Peyer's patch (tissue), 4 donors: ENCODE data around the gene CCDC69. TPM values are rescaled to one million over a fixed set of nuclear protein-coding genes. Genes with fewer than 3 reads are reported as not detected.
"Not testable (repeated sequence)": the region's sequence is repeated elsewhere in the genome, so short reads cannot be mapped to it uniquely, and the experiment has no call there.

Experiments
- DNase-seq, 3 donors: peaks; one replicate each; pipeline ENCODE4 v3.0.0-alpha.2; 2017 to 2019
- H3K27ac ChIP-seq, 4 donors: fragments of 200-600 bp; sonication (generic); one replicate each; pipeline ENCODE4 v1.5.1; 2016 to 2019
- H3K27me3 ChIP-seq, 2 donors: fragments of 200-600 bp; sonication (generic); one replicate each; pipeline ENCODE4 v1.5.1; 2019
- H3K36me3 ChIP-seq, 3 donors: fragments of 200-600 bp; sonication (generic); one replicate each; pipeline ENCODE4 v1.5.1; 2016 to 2019
- H3K4me1 ChIP-seq, 4 donors: fragments of 200-600 bp; sonication (generic); one replicate each; pipeline ENCODE4 v1.5.1; 2016 to 2019
- H3K4me3 ChIP-seq, 4 donors: fragments of 200-600 bp; sonication (generic); 1 replicate in 3 of 4; 2 replicates in 1 of 4; pipeline ENCODE4 v1.5.1; 2016 to 2019; ENCODE audit warnings: mild to moderate bottlenecking in 1 of 4
- H3K9me3 ChIP-seq, 4 donors: fragments of 200-600 bp; sonication (generic); one replicate each; pipeline ENCODE4 v1.5.1; 2016 to 2019; ENCODE audit warnings: mild to moderate bottlenecking in 1 of 4
- POLR2A ChIP-seq, 2 donors: fragments of 450-650 bp; IDR thresholded peaks; one replicate each; pipeline ENCODE4 v1.5.1; 2017; ENCODE audit warnings: antibody characterized with exemption in 2 of 2, mild to moderate bottlenecking in 2 of 2, moderate library complexity in 2 of 2
- total RNA-seq, 4 donors: library from RNA; depleted of rRNA; stranded (reverse); fragments of >200 nt; gene quantifications; one replicate each; pipeline ENCODE4 v1.1.0, GENCODE V29; 2016
- TF ChIP-seq, protein P1 (sequence below), 6 experiments: fragments of 450-650 bp in 4 of 6; fragments of 200-600 bp in 2 of 6; sonication (generic) in 1 of 6; IDR thresholded peaks; one replicate each; pipeline ENCODE4 v1.5.1; 2017 to 2019; ENCODE audit warnings: antibody characterized with exemption in 6 of 6, mild to moderate bottlenecking in 3 of 6, moderate library complexity in 1 of 6

Gene CCDC69
- total RNA-seq, 4 donors from 2014 or later = 15.8 to 86.6 (median 33.3) TPM

DNA sequence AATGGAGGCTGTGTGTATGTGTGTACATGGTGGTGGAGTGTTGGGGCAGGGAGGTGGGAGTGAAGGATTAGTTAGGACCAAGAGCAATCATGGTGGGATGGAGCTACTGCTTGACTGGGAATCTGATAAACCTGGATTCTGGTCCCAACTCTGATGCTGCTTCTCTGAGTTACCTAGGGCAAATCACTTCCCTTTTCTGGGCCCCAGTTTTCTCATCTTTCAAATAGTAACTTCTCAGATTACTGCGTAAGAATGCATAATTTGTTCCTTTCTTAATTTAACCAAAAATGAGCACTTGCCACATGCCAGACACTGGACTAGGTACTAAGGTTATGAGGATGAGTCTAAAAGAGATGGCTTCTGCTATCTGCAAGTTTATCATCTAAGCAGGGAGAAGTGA lies 45.5 kb downstream of the CCDC69 start:
- Histone ChIP-seq H3K27me3 (no peaks in the 10 kb centered on the region), H3K4me1 (no peaks in the 10 kb centered on the region), H3K9me3 (no peaks in the 10 kb centered on the region), H3K36me3 (peaks cover 0 to 8% (median 0%) of the 10 kb centered on the region in 3 donors), H3K4me3 (no peak overlapping the region), H3K27ac (no peak overlapping the region)
- no peak for DNase-seq
- TF ChIP-seq, protein P1, sequence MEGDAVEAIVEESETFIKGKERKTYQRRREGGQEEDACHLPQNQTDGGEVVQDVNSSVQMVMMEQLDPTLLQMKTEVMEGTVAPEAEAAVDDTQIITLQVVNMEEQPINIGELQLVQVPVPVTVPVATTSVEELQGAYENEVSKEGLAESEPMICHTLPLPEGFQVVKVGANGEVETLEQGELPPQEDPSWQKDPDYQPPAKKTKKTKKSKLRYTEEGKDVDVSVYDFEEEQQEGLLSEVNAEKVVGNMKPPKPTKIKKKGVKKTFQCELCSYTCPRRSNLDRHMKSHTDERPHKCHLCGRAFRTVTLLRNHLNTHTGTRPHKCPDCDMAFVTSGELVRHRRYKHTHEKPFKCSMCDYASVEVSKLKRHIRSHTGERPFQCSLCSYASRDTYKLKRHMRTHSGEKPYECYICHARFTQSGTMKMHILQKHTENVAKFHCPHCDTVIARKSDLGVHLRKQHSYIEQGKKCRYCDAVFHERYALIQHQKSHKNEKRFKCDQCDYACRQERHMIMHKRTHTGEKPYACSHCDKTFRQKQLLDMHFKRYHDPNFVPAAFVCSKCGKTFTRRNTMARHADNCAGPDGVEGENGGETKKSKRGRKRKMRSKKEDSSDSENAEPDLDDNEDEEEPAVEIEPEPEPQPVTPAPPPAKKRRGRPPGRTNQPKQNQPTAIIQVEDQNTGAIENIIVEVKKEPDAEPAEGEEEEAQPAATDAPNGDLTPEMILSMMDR (IDR thresholded peaks at IDR 0.05) = no peak
- no peak for TF ChIP-seq POLR2A (IDR thresholded peaks at IDR 0.05)

DNA sequence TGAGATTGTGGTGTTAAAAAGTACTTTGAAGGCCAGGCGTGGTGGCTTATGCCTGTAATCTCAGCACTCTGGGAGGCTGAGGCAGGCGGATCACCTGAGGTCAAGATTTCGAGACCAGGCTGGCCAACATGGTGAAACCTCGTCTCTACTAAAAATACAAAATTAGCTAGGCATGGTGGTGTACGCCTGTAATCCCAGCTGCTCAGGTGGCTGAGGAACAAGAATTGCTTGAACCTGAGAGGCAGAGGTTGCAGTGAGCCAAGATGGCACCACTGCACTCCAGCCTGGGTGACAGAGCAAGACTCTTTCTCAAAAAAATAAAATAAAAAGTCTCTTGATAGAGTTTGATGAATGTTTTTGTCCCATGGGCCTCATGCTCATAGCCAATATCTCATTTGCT lies 47.6 kb downstream of the CCDC69 start:
- not testable (repeated sequence) for H3K27me3 ChIP-seq, DNase-seq, H3K36me3 ChIP-seq, H3K27ac ChIP-seq, H3K4me3 ChIP-seq, H3K9me3 ChIP-seq, H3K4me1 ChIP-seq

DNA sequence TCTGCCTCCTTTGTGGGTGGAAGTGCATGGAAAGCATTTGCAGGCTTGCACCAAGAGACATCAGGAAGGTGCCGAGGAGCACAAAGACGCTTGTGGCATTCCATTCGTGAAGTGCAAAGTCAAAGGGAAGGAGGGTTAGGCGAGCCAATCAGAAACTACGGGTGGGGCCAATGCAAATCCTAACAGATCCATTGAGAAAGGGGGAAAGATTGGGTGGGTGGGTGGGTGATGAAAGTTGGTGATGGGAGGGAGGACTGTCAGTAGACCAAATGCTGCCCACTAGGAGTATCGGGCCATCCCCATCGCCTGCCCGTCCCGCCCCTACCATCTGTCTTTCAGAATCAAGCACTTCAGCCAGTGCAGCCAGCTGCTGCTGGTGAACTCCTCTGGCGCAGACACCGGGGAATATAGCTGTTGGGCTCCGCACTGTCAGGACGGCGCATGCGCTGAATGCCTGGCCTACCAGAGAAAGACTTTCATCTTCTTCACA lies 49.2 kb downstream of the CCDC69 start:
- Histone ChIP-seq H3K4me1 (no peaks in the 10 kb centered on the region), H3K27ac (no peak overlapping the region), H3K36me3 (no peaks in the 10 kb centered on the region), H3K27me3 (no peaks in the 10 kb centered on the region), H3K4me3 (no peak overlapping the region), H3K9me3 (no peaks in the 10 kb centered on the region)
- DNase-seq = no peak
- no peak for TF ChIP-seq POLR2A (IDR thresholded peaks at IDR 0.05)
- TF ChIP-seq, protein P1 (IDR thresholded peaks at IDR 0.05) = no peak

DNA sequence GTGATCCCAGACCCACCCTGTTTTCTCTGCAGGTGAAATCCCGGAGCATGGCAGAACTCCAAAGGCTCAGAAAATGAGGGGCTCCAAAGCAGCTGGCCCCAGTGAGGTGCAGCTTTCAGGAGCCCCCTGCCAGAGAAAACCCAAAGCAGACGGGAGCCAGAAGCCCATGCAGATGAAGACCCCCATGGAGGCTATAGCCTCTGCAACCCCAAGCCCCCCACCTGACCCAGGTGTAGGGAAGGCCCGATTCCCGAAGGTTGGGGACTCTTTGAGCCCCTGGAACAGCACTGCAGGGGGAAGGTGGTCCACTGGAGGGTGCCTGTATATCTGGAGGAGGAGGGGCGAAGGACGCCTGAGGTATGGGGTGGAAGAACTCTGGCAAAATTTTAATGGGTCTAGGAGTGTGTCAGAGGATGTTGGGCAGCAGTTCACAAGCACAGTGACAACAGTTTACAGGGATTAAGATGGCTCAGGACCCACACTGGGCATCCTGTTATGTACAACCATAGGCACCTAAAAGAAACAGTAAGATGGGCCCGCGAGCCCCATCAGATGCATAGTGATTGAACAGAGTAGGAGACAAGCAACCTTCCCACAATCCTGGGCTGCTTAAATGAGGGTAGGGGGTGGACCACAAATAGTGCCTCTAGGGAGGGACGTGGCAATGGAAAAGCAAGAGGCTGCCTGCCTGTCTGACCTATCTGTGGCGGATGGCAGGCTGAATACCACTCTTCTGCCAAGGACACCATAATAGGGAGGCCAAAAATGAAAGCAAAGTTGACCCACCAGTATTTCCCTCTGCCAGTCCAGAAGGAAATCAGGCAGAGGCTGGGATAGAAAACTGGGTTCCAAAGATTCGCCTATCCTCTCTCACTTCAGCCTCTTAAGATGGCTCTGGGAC lies 49.9 kb downstream of the CCDC69 start:
- Histone ChIP-seq H3K36me3 (no peaks in the 10 kb centered on the region), H3K4me1 (no peaks in the 10 kb centered on the region), H3K27ac (no peak overlapping the region), H3K9me3 (no peaks in the 10 kb centered on the region), H3K4me3 (no peak overlapping the region), H3K27me3 (no peaks in the 10 kb centered on the region)
- DNase-seq = no peak
- no peak for TF ChIP-seq POLR2A (IDR thresholded peaks at IDR 0.05)
- TF ChIP-seq, protein P1 (IDR thresholded peaks at IDR 0.05) = no peak

DNA sequence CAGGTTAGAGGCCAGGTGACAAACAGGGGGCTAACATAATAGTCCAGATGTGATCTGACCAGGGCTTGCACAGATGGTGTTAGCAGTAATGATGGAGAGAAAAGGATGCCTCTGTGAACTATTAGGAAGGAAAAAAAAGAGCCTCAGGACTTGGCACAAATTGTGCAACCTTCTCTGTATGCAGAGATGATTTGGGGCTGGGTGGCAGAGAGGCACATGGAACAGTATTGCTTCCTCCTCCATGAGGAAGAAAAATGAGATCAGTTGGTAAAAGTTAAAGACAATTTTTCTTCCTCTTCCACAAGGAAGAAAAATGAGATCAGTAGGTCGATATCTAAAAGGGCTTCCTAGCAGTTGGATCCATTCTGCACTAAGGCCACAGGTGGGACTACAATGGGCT lies 52.4 kb downstream of the CCDC69 start:
- H3K4me3 ChIP-seq = no peak overlapping the region
- no peaks in the 10 kb centered on the region for H3K9me3 ChIP-seq
- H3K36me3 ChIP-seq = no peaks in the 10 kb centered on the region
- TF ChIP-seq, protein P1 (IDR thresholded peaks at IDR 0.05) = no peak
- no peak for TF ChIP-seq POLR2A (IDR thresholded peaks at IDR 0.05)
- H3K27me3 ChIP-seq = no peaks in the 10 kb centered on the region
- no peak overlapping the region for H3K27ac ChIP-seq
- DNase-seq = no peak
- H3K4me1 ChIP-seq = no peaks in the 10 kb centered on the region

DNA sequence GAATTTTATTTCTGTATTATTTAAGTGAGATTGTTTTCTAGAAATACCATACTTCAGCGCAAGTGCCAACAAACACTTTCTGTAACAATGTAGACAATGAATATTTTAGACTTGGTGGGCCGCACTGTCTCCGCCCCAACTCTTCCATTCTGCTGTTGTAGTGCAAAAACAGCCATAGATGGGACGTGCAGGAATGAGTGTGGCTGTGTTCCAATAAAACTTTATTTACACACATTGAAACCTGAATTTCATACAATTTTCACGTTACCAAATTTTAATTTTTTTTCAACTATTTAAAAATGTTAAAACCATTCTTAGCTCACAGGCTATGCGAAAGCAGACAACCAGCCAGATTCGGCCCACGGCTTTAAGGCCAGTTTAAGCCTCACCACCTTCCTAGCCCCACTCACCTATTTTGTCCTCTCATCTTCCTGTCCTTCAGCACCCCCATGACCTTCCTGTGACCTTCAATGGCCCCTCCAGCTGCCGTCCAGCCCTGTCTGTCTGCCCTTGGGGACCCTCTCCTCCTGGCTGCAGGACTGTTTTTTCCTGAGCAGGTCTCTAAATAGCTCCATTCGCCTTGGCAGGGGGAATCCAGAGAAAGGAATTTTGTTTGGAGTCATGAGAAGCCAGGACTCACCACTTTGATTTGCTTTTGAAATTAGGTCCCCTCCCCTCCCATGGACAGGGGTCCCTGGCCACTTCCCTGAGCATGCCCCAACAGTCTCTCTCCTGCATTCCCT lies 55.1 kb downstream of the CCDC69 start:
- H3K27me3 ChIP-seq = no peaks in the 10 kb centered on the region
- H3K9me3 ChIP-seq = no peaks in the 10 kb centered on the region
- H3K4me1 ChIP-seq = peaks cover 0 to 4% (median 0%) of the 10 kb centered on the region in 4 donors
- TF ChIP-seq POLR2A (IDR thresholded peaks at IDR 0.05) = no peak
- TF ChIP-seq, protein P1 (IDR thresholded peaks at IDR 0.05) = no peak
- no peak overlapping the region for H3K4me3 ChIP-seq
- no peak for DNase-seq
- no peak overlapping the region for H3K27ac ChIP-seq
- H3K36me3 ChIP-seq = no peaks in the 10 kb centered on the region
